EH (cell line): Measurements from ENCODE around the gene ZSCAN2.
"Not testable (repeated sequence)": the region's sequence is repeated elsewhere in the genome, so short reads cannot be mapped to it uniquely, and the experiment has no call there.

ENCODE experiments used
- DNase-seq: peaks from one replicate; pipeline ENCODE4 v3.0.0-alpha.2; 2015; ENCODE audit warnings: low read depth

Gene ZSCAN2

GRCh38 chr15:84600687-84601554, at the start of gene ZSCAN2:
Gene ZSCAN2, plus strand, starts transcription at chr15:84601009. Its CDS starts 2,919 bp downstream, at chr15:84603928.
- peak; percentile 95 for DNase-seq

GRCh38 chr15:84551624-84552023, 49.2 kb upstream of the ZSCAN2 start:
- not testable (repeated sequence) for DNase-seq

GRCh38 chr15:84552896-84553295, 47.9 kb upstream of the ZSCAN2 start:
- DNase-seq, result peak; percentile 38

GRCh38 chr15:84556690-84557089, 44.1 kb upstream of the ZSCAN2 start:
- not testable (repeated sequence) for DNase-seq

- not testable (repeated sequence) for DNase-seq
Measured at GRCh38 chr15:84568021-84568420, 32.8 kb upstream of the ZSCAN2 start.

- peak; percentile 50 for DNase-seq
Measured at GRCh38 chr15:84570164-84570735, 30.6 kb upstream of the ZSCAN2 start.

GRCh38 chr15:84572231-84572630, 28.6 kb upstream of the ZSCAN2 start:
- DNase-seq, result no peak

GRCh38 chr15:84575493-84575892, 25.3 kb upstream of the ZSCAN2 start:
- DNase-seq, result no peak

GRCh38 chr15:84577891-84578290, 22.9 kb upstream of the ZSCAN2 start:
- not testable (repeated sequence) for DNase-seq

GRCh38 chr15:84579261-84579721, 21.5 kb upstream of the ZSCAN2 start:
- DNase-seq, result peak; percentile 42

- DNase-seq, result not testable (repeated sequence)
Measured at GRCh38 chr15:84581676-84582428, 19.0 kb upstream of the ZSCAN2 start.

GRCh38 chr15:84582583-84583157, 18.1 kb upstream of the ZSCAN2 start:
- DNase-seq, result peak; percentile 30

- DNase-seq, result not testable (repeated sequence)
Measured at GRCh38 chr15:84583921-84584320, 16.9 kb upstream of the ZSCAN2 start.

GRCh38 chr15:84586696-84587095, 14.1 kb upstream of the ZSCAN2 start:
- DNase-seq, result no peak

GRCh38 chr15:84588053-84588874, 12.5 kb upstream of the ZSCAN2 start:
- peak; percentile 79 for DNase-seq

GRCh38 chr15:84590406-84590805, 10.4 kb upstream of the ZSCAN2 start:
- peak; percentile 35 for DNase-seq

GRCh38 chr15:84591815-84592214, 9.0 kb upstream of the ZSCAN2 start:
- DNase-seq, result no peak

GRCh38 chr15:84594617-84595290, 6.1 kb upstream of the ZSCAN2 start:
- DNase-seq, result no peak

GRCh38 chr15:84595660-84596059, 5.1 kb upstream of the ZSCAN2 start:
- DNase-seq, result no peak

- DNase-seq, result no peak
Measured at GRCh38 chr15:84597296-84597695, 3.5 kb upstream of the ZSCAN2 start.

GRCh38 chr15:84598250-84598649, 2.6 kb upstream of the ZSCAN2 start:
- DNase-seq, result peak; percentile 61
